ENCODE data around the gene TFCP2L1. TPM values are rescaled to one million over a fixed set of nuclear protein-coding genes. Genes with fewer than 3 reads are reported as not detected.
"Not testable (repeated sequence)": the region's sequence is repeated elsewhere in the genome, so short reads cannot be mapped to it uniquely, and the experiment has no call there.

Gene TFCP2L1
- total and polyA plus RNA-seq, 2 experiments from 2014 or later, result 0.94 to 6.4 TPM

DNA sequence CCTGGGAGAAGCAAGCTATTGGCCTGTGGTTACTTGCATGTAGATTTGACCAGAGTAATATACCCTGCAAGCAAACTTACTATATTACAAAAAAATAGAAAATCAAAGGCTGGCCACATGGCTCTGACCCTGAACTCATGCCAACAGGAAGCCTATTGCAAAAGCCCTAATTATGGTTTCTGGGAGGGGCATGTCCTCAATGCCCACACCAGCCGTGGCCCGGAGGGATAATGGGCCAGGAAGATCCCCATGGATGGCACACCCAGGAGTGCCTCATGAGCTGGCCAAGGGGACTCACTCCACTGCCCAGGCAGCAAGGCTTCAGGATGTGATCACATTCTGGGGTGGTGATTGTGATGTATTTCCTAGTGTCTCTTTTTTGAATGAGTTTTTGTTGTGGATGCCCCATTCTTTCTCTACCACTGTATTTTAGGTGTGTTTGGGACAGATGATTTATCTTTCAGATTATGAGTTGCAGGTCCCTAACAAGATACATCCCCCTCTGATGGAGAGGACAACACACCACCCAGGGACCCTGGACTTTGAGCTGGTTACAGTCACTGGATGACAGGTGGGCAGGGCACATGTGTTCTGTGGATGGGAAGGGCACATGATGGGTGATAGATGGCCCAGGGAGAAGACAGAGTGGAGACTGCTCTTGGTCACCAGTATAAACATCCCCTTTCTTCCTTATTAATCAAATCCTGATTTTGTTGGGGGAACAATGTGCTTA is 18.7 kb upstream of the TFCP2L1 start:
- DNase-seq (ENCODE audit: low spot score), result no peak
- H3K4me1 ChIP-seq (ENCODE audit: insufficient read depth), result no peaks in the 10 kb centered on the region
- no peaks in the 10 kb centered on the region for H3K79me2 ChIP-seq (replicated peaks; ENCODE audit: insufficient read depth)
- Mint-ChIP-seq H3K27ac (no peak overlapping the region), H3K4me1 (no peaks in the 10 kb centered on the region), H3K9me3 (no peaks in the 10 kb centered on the region), H3K36me3 (ENCODE audit: low read depth) (no peaks in the 10 kb centered on the region), H3K4me3 (no peak overlapping the region), H3K27me3 (ENCODE audit: insufficient read depth, low read depth, poor library complexity) (peaks cover 2% of the 10 kb centered on the region)
- no peak for ATAC-seq
- no peak overlapping the region for H3K27ac ChIP-seq (ENCODE audit: low read depth)
- no peak overlapping the region for H3K4me3 ChIP-seq
- no peak overlapping the region for H3K4me2 ChIP-seq
- H3K36me3 ChIP-seq (ENCODE audit: insufficient read depth), result no peaks in the 10 kb centered on the region
- H2AFZ ChIP-seq, result no peak overlapping the region
- 0 out of 2 replicates have a peak, but pooled peaks cover 7% of the 10 kb centered on the region for H3K9me2 ChIP-seq (ENCODE audit: insufficient read depth)
- no peaks in the 10 kb centered on the region for H3K27me3 ChIP-seq (ENCODE audit: insufficient read depth)
- H4K20me1 ChIP-seq (replicated peaks; ENCODE audit: insufficient read depth), result no peaks in the 10 kb centered on the region
- TF ChIP-seq JUNB (IDR thresholded peaks at IDR 0.05; ENCODE audit: unreplicated experiment) (no peak), POLR2AphosphoS5 (IDR thresholded peaks at IDR 0.05; ENCODE audit: low read depth) (no peak), NANOG (IDR thresholded peaks at IDR 0.05; ENCODE audit: borderline replicate concordance) (no peak)
- TF ChIP-seq, protein P1, sequence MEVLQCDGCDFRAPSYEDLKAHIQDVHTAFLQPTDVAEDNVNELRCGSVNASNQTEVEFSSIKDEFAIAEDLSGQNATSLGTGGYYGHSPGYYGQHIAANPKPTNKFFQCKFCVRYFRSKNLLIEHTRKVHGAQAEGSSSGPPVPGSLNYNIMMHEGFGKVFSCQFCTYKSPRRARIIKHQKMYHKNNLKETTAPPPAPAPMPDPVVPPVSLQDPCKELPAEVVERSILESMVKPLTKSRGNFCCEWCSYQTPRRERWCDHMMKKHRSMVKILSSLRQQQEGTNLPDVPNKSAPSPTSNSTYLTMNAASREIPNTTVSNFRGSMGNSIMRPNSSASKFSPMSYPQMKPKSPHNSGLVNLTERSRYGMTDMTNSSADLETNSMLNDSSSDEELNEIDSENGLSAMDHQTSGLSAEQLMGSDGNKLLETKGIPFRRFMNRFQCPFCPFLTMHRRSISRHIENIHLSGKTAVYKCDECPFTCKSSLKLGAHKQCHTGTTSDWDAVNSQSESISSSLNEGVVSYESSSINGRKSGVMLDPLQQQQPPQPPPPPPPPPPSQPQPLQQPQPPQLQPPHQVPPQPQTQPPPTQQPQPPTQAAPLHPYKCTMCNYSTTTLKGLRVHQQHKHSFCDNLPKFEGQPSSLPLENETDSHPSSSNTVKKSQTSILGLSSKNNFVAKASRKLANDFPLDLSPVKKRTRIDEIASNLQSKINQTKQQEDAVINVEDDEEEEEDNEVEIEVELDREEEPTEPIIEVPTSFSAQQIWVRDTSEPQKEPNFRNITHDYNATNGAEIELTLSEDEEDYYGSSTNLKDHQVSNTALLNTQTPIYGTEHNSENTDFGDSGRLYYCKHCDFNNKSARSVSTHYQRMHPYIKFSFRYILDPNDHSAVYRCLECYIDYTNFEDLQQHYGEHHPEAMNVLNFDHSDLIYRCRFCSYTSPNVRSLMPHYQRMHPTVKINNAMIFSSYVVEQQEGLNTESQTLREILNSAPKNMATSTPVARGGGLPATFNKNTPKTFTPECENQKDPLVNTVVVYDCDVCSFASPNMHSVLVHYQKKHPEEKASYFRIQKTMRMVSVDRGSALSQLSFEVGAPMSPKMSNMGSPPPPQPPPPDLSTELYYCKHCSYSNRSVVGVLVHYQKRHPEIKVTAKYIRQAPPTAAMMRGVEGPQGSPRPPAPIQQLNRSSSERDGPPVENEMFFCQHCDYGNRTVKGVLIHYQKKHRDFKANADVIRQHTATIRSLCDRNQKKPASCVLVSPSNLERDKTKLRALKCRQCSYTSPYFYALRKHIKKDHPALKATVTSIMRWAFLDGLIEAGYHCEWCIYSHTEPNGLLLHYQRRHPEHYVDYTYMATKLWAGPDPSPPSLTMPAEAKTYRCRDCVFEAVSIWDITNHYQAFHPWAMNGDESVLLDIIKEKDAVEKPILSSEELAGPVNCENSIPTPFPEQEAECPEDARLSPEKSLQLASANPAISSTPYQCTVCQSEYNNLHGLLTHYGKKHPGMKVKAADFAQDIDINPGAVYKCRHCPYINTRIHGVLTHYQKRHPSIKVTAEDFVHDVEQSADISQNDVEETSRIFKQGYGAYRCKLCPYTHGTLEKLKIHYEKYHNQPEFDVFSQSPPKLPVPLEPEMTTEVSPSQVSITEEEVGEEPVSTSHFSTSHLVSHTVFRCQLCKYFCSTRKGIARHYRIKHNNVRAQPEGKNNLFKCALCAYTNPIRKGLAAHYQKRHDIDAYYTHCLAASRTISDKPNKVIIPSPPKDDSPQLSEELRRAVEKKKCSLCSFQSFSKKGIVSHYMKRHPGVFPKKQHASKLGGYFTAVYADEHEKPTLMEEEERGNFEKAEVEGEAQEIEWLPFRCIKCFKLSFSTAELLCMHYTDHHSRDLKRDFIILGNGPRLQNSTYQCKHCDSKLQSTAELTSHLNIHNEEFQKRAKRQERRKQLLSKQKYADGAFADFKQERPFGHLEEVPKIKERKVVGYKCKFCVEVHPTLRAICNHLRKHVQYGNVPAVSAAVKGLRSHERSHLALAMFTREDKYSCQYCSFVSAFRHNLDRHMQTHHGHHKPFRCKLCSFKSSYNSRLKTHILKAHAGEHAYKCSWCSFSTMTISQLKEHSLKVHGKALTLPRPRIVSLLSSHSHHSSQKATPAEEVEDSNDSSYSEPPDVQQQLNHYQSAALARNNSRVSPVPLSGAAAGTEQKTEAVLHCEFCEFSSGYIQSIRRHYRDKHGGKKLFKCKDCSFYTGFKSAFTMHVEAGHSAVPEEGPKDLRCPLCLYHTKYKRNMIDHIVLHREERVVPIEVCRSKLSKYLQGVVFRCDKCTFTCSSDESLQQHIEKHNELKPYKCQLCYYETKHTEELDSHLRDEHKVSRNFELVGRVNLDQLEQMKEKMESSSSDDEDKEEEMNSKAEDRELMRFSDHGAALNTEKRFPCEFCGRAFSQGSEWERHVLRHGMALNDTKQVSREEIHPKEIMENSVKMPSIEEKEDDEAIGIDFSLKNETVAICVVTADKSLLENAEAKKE (CRISPR knock-in tag; IDR thresholded peaks at IDR 0.05), result no peak
- no peaks in the 10 kb centered on the region for H3F3A ChIP-seq (replicated peaks; ENCODE audit: low read depth)

DNA sequence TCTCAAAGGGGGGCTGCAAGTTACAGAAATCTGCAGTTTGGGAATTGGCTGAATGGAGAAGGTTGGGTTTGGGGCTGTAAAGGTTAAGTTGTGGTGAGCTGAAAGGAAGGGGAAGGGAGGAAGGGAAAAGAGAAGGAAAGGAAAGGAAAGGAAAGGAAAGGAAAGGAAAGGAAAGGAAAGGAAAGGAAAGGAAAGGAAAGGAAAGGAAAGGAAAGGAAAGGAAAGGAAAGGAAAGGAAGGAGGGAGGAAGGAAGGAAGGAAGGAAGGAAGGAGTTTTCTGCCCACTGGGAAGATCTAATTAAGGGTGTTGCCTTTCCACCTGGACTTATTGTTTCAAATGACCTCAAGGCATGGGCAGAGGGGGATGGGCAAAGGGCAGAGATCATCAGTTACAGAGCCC is 16.2 kb upstream of the TFCP2L1 start:
- ATAC-seq; H3K9me2 ChIP-seq (ENCODE audit: insufficient read depth); H3K27me3 ChIP-seq (ENCODE audit: insufficient read depth); H4K20me1 ChIP-seq (replicated peaks; ENCODE audit: insufficient read depth); H3F3A ChIP-seq (replicated peaks; ENCODE audit: low read depth); H3K27ac Mint-ChIP-seq; H3K4me3 Mint-ChIP-seq; DNase-seq (ENCODE audit: low spot score); H3K4me3 ChIP-seq; H3K9me3 Mint-ChIP-seq; H3K4me1 ChIP-seq (ENCODE audit: insufficient read depth); H3K79me2 ChIP-seq (replicated peaks; ENCODE audit: insufficient read depth); H3K27ac ChIP-seq (ENCODE audit: low read depth); H3K4me2 ChIP-seq; H3K4me1 Mint-ChIP-seq; H2AFZ ChIP-seq; H3K36me3 Mint-ChIP-seq (ENCODE audit: low read depth); H3K27me3 Mint-ChIP-seq (ENCODE audit: insufficient read depth, low read depth, poor library complexity); H3K36me3 ChIP-seq (ENCODE audit: insufficient read depth): not testable (repeated sequence)

Data from GM23338 (cell line).